WTC11 (cell line): ENCODE results near the gene TBX5. TPM values are rescaled to one million over a fixed set of nuclear protein-coding genes. Genes with fewer than 3 reads are reported as not detected.

Source experiments
- ATAC-seq: fragments of 200-7000 bp; cut with Tn5 transposase; 2 replicates; pipeline ENCODE4 v1.10.0; 2021; ENCODE audit warnings: mild to moderate bottlenecking, moderate library complexity
- CTCF ChIA-PET: fragments of 300-600 bp; sonication (Branson Sonifier 250); formaldehyde crosslinking; loops from one replicate; lab custom pipeline; 2021; ENCODE audit warnings: antibody characterized with exemption; lab: Charles Lee
- POLR2A ChIA-PET: fragments of 350-600 bp; sonication (Branson Sonifier 250); formaldehyde crosslinking; loops from one replicate; lab custom pipeline; 2021; ENCODE audit warnings: antibody characterized with exemption; lab: Charles Lee
- DNase-seq: peaks from one replicate; pipeline ENCODE4 v3.0.0; 2021; ENCODE audit warnings: low spot score
- H3K27ac Mint-ChIP-seq: 2 replicates; pipeline ENCODE4 v1.8.0; 2021; ENCODE audit warnings: mixed read lengths
- H3K27me3 Mint-ChIP-seq: 2 replicates; pipeline ENCODE4 v1.8.0; 2021; ENCODE audit warnings: low read depth, mild to moderate bottlenecking, moderate library complexity, mixed read lengths
- H3K36me3 Mint-ChIP-seq: 2 replicates; pipeline ENCODE4 v1.8.0; 2021; ENCODE audit warnings: mixed read lengths
- H3K4me1 Mint-ChIP-seq: 2 replicates; pipeline ENCODE4 v1.8.0; 2022; ENCODE audit warnings: mixed read lengths
- H3K4me3 Mint-ChIP-seq: 2 replicates; pipeline ENCODE4 v1.8.0; 2021; ENCODE audit warnings: mild to moderate bottlenecking, moderate library complexity, mixed read lengths
- H3K9me3 Mint-ChIP-seq: 2 replicates; pipeline ENCODE4 v1.8.0; 2021; ENCODE audit warnings: mixed read lengths
- ARID4B ChIP-seq: sonication (generic); formaldehyde crosslinking; IDR thresholded peaks from 2 replicates; pipeline ENCODE4 v1.8.0; 2023; ENCODE audit warnings: missing genetic modification reagents, mild to moderate bottlenecking, borderline replicate concordance
- CTCF ChIP-seq: fragments of 200-600 bp; IDR thresholded peaks from 2 replicates; pipeline ENCODE4 v1.8.0; 2022; ENCODE audit warnings: antibody characterized with exemption
- E2F5 ChIP-seq: sonication (generic); formaldehyde crosslinking; IDR thresholded peaks from 2 replicates; pipeline ENCODE4 v1.8.1; 2022; ENCODE audit warnings: mild to moderate bottlenecking, moderate library complexity, missing genetic modification reagents
- GRHL2 ChIP-seq: fragments of 250-450 bp; sonication (Bioruptor Pico); IDR thresholded peaks from 2 replicates; pipeline ENCODE4 v1.8.0; 2022; ENCODE audit warnings: mild to moderate bottlenecking, moderate library complexity; ENCODE audit not compliant: insufficient replicate concordance, severe bottlenecking
- HMGA2 ChIP-seq: fragments of 250-450 bp; sonication (Bioruptor Pico); IDR thresholded peaks from 2 replicates; pipeline ENCODE4 v1.4.0; 2021; ENCODE audit warnings: mild to moderate bottlenecking, moderate library complexity
- IRF1 ChIP-seq: sonication (generic); formaldehyde crosslinking; IDR thresholded peaks from 2 replicates; pipeline ENCODE4 v1.8.0; 2023; ENCODE audit warnings: missing genetic modification reagents
- KAT7 ChIP-seq: sonication (generic); formaldehyde crosslinking; IDR thresholded peaks from 2 replicates; pipeline ENCODE4 v1.8.1; 2023; ENCODE audit warnings: missing genetic modification reagents, mild to moderate bottlenecking, borderline replicate concordance
- MYBL2 ChIP-seq: sonication (generic); formaldehyde crosslinking; IDR thresholded peaks from 2 replicates; pipeline ENCODE4 v1.8.1; 2023; ENCODE audit warnings: mild to moderate bottlenecking, moderate library complexity, missing genetic modification reagents
- NFE2L1 ChIP-seq: sonication (generic); formaldehyde crosslinking; IDR thresholded peaks from 2 replicates; pipeline ENCODE4 v1.8.1; 2023; ENCODE audit warnings: missing genetic modification reagents
- NR2C2 ChIP-seq: sonication (generic); formaldehyde crosslinking; IDR thresholded peaks from 2 replicates; pipeline ENCODE4 v1.8.0; 2022; ENCODE audit warnings: mild to moderate bottlenecking, missing genetic modification reagents
- OVOL2 ChIP-seq: fragments of 250-450 bp; sonication (Bioruptor Pico); IDR thresholded peaks from 2 replicates; pipeline ENCODE4 v1.9.0; 2021; ENCODE audit warnings: mild to moderate bottlenecking, borderline replicate concordance
- PREB ChIP-seq: sonication (generic); formaldehyde crosslinking; IDR thresholded peaks from 2 replicates; pipeline ENCODE4 v1.8.1; 2022; ENCODE audit warnings: mild to moderate bottlenecking, missing genetic modification reagents, moderate library complexity, borderline replicate concordance
- RELA ChIP-seq: sonication (generic); formaldehyde crosslinking; IDR thresholded peaks from 2 replicates; pipeline ENCODE4 v1.8.1; 2022; ENCODE audit warnings: missing genetic modification reagents, mild to moderate bottlenecking, borderline replicate concordance
- SP1 ChIP-seq: sonication (generic); formaldehyde crosslinking; conservative IDR thresholded peaks from 2 replicates; pipeline ENCODE4 v1.8.1; 2022; ENCODE audit warnings: missing genetic modification reagents
- STAT6 ChIP-seq: sonication (generic); formaldehyde crosslinking; conservative IDR thresholded peaks from 2 replicates; pipeline ENCODE4 v1.8.1; 2023; ENCODE audit warnings: mild to moderate bottlenecking, low read depth, missing genetic modification reagents, moderate library complexity
- TEAD1 ChIP-seq: sonication (generic); formaldehyde crosslinking; IDR thresholded peaks from 2 replicates; pipeline ENCODE4 v1.8.0; 2022; ENCODE audit warnings: mild to moderate bottlenecking, missing genetic modification reagents
- TEAD4 ChIP-seq: sonication (generic); formaldehyde crosslinking; IDR thresholded peaks from 2 replicates; pipeline ENCODE4 v1.8.0; 2022; ENCODE audit warnings: mild to moderate bottlenecking, missing genetic modification reagents
- ZBTB21 ChIP-seq: sonication (generic); formaldehyde crosslinking; IDR thresholded peaks from 2 replicates; pipeline ENCODE4 v1.8.1; 2023; ENCODE audit warnings: mild to moderate bottlenecking, missing genetic modification reagents, borderline replicate concordance
- ZNF219 ChIP-seq: sonication (generic); formaldehyde crosslinking; IDR thresholded peaks from 2 replicates; pipeline ENCODE4 v1.8.0; 2023; ENCODE audit warnings: missing genetic modification reagents, mild to moderate bottlenecking, borderline replicate concordance
- ZNF512 ChIP-seq: sonication (generic); formaldehyde crosslinking; IDR thresholded peaks from 2 replicates; pipeline ENCODE4 v1.8.1; 2022; ENCODE audit warnings: missing genetic modification reagents, borderline replicate concordance
- total RNA-seq: library from RNA; stranded (reverse); gene quantifications from 3 replicates; pipeline ENCODE4 v1.2.3, GENCODE V29; 2021

The TBX5 gene
- total RNA-seq, 1 experiment from 2014 or later, result 0.33 TPM

GRCh38 chr12:114403690-114404066 is 2.3 kb downstream of the TBX5 start:
- ChIA-PET POLR2A (no interaction called here), CTCF (interaction anchor here (1.4 to 1.9 kb wide), 2 partner anchors 237 to 437 kb away, joined by 4 to 9 read pairs; no protein-coding TSS in a partner anchor)
- TF ChIP-seq ZBTB21 (CRISPR knock-in tag), result no peak
- no peak for TF ChIP-seq E2F5 (CRISPR knock-in tag)
- no peak for TF ChIP-seq ARID4B (CRISPR knock-in tag)
- TF ChIP-seq HMGA2 (CRISPR knock-in tag), result no peak
- TF ChIP-seq NR2C2 (CRISPR knock-in tag), result no peak
- TF ChIP-seq OVOL2 (CRISPR knock-in tag), result no peak
- no peak for TF ChIP-seq ZNF219 (CRISPR knock-in tag)
- TF ChIP-seq IRF1 (CRISPR knock-in tag), result no peak
- H3K9me3 Mint-ChIP-seq, result no peaks in the 10 kb centered on the region
- DNase-seq (peak; percentile 68), ATAC-seq (peak; percentile 5)
- no peaks in the 10 kb centered on the region for H3K36me3 Mint-ChIP-seq
- peaks cover 83% of the 10 kb centered on the region for H3K4me1 Mint-ChIP-seq
- peaks cover 100% of the 10 kb centered on the region for H3K27me3 Mint-ChIP-seq
- H3K27ac Mint-ChIP-seq, result no peak overlapping the region
- H3K4me3 Mint-ChIP-seq, result peak overlapping the region; percentile 56

- CTCF ChIA-PET, result interaction anchor here (0.7 to 1.9 kb wide), 5 partner anchors 36 to 436 kb away, joined by 3 to 9 read pairs (median 4); no protein-coding TSS in a partner anchor
- ATAC-seq (peak; percentile 71), DNase-seq (peak; percentile 87)
- H3K4me3 Mint-ChIP-seq, result peak overlapping the region; percentile 56
- peaks cover 100% of the 10 kb centered on the region for H3K27me3 Mint-ChIP-seq
- POLR2A ChIA-PET, result no interaction called here
- peaks cover 82% of the 10 kb centered on the region for H3K4me1 Mint-ChIP-seq
- no peaks in the 10 kb centered on the region for H3K9me3 Mint-ChIP-seq
- no peak overlapping the region for H3K27ac Mint-ChIP-seq
- no peaks in the 10 kb centered on the region for H3K36me3 Mint-ChIP-seq
- TF ChIP-seq TEAD1 (CRISPR knock-in tag) (0 out of 2 replicates have a peak, but pooled peaks have one; percentile 24), RELA (no peak), PREB (CRISPR knock-in tag) (no peak), MYBL2 (CRISPR knock-in tag) (no peak), ZNF512 (CRISPR knock-in tag) (0 out of 2 replicates have a peak, but pooled peaks have one; percentile 18), CTCF (no peak), TEAD4 (no peak), NFE2L1 (CRISPR knock-in tag) (no peak), GRHL2 (CRISPR knock-in tag) (no peak), KAT7 (no peak), STAT6 (CRISPR knock-in tag) (no peak), SP1 (CRISPR knock-in tag) (no peak), OVOL2 (CRISPR knock-in tag) (no peak)
Observed at GRCh38 chr12:114403011-114403689, 2.8 kb downstream of the TBX5 start.
